ENCODE measurements around the gene GUCY2C.

- TF ChIP-seq CTCF (IDR thresholded peaks at IDR 0.05) (no peak), POLR2A (IDR thresholded peaks at IDR 0.05) (no peak)
These were observed 2.2 kb upstream of the GUCY2C start for GRCh38 chr12:14698555-14698954.
